Mucosa of descending colon (tissue), 3 donors: ENCODE results near the gene NR3C2. TPM values are rescaled to one million over a fixed set of nuclear protein-coding genes. Genes with fewer than 3 reads are reported as not detected.
"Not testable (repeated sequence)": the region's sequence is repeated elsewhere in the genome, so short reads cannot be mapped to it uniquely, and the experiment has no call there.

Experiments used
- ATAC-seq: fragments of 200-7000 bp; cut with Tn5 transposase; one replicate; pipeline ENCODE4 v1.9.1; 2020; ENCODE audit warnings: mild to moderate bottlenecking, moderate library complexity
- DNase-seq, 3 donors: peaks; one replicate each; pipeline ENCODE4 v3.0.0-alpha.2; 2020
- H3K36me3 ChIP-seq: fragments of 200-600 bp; one replicate; pipeline ENCODE4 v1.8.0; 2021; ENCODE audit warnings: low read depth, mild to moderate bottlenecking
- H3K4me1 ChIP-seq: fragments of 200-600 bp; one replicate; pipeline ENCODE4 v1.8.0; 2021; ENCODE audit warnings: low read depth, mild to moderate bottlenecking
- H3K4me3 ChIP-seq: fragments of 200-600 bp; one replicate; pipeline ENCODE4 v1.8.0; 2021; ENCODE audit warnings: mild to moderate bottlenecking
- H3K9me3 ChIP-seq: fragments of 200-600 bp; one replicate; pipeline ENCODE4 v1.8.0; 2021; ENCODE audit warnings: mild to moderate bottlenecking
- CTCF ChIP-seq: fragments of 200-600 bp; IDR thresholded peaks from one replicate; pipeline ENCODE4 v1.8.0; 2022; ENCODE audit warnings: antibody characterized with exemption, mild to moderate bottlenecking
- intact Hi-C, 2 donors: fragments of 100-400 bp; cut with DNase I in 1 of 2; cut with micrococcal nuclease in 1 of 2; formaldehyde crosslinking; loops; one replicate each; pipeline versions ENCODE4 v1.11.0 to v1.11.1; 2022; cut with DNase I, micrococcal nuclease
- total RNA-seq, 3 donors: library from RNA; stranded (reverse); fragmentation: NEBNext Ultra II Directional in 2 of 3; extraction: Animal tissue kit (Norgen Biotek cat#: 25700) in 2 of 3; gene quantifications; one replicate each; pipeline versions ENCODE4 v1.2.1 to v1.2.4, GENCODE V29; 2021 to 2023
- donor health status: DM: no; HTN: no; CAD: no; lungs with moderate emphysema.
- donor health status: DM: no; HTN: no; CAD: no.
- donor health status: DM: no; HTN: yes; CAD: no.

NR3C2 gene
- total RNA-seq, 3 donors from 2014 or later, result 86.5 to 205 (median 108) TPM

GRCh38 chr4:148333265-148333664, 108.9 kb downstream of the NR3C2 start:
- intact Hi-C loops, result no loop called here
- Histone ChIP-seq H3K9me3 (no peaks in the 10 kb centered on the region), H3K4me1 (no peaks in the 10 kb centered on the region), H3K36me3 (no peaks in the 10 kb centered on the region), H3K4me3 (no peak overlapping the region)
- DNase-seq (no peak), ATAC-seq (no peak)
- TF ChIP-seq CTCF, result no peak

- DNase-seq, result no peak
Observed at GRCh38 chr4:148332486-148332885, 109.7 kb downstream of the NR3C2 start.

GRCh38 chr4:148330724-148331123, 111.5 kb downstream of the NR3C2 start:
- ATAC-seq, result peak; percentile 71
- DNase-seq, result no peak

More at GRCh38 chr4:148332486-148332885, 109.7 kb downstream of the NR3C2 start:
- ATAC-seq, result no peak
- no peak for TF ChIP-seq CTCF
- intact Hi-C loops, result no loop called here
- Histone ChIP-seq H3K4me1 (no peaks in the 10 kb centered on the region), H3K4me3 (no peak overlapping the region), H3K36me3 (no peaks in the 10 kb centered on the region), H3K9me3 (no peaks in the 10 kb centered on the region)

GRCh38 chr4:148330161-148330560, 112.1 kb downstream of the NR3C2 start:
- H3K36me3 ChIP-seq, result no peaks in the 10 kb centered on the region
- DNase-seq (no peak), ATAC-seq (no peak)
- H3K4me1 ChIP-seq, result no peaks in the 10 kb centered on the region
- H3K4me3 ChIP-seq, result no peak overlapping the region
- no peaks in the 10 kb centered on the region for H3K9me3 ChIP-seq
- TF ChIP-seq CTCF, result no peak
- intact Hi-C loops, result no loop called here

More at GRCh38 chr4:148330724-148331123, 111.5 kb downstream of the NR3C2 start:
- H3K4me3 ChIP-seq, result no peak overlapping the region
- H3K36me3 ChIP-seq, result no peaks in the 10 kb centered on the region
- H3K9me3 ChIP-seq, result no peaks in the 10 kb centered on the region
- intact Hi-C loops, result no loop called here
- no peaks in the 10 kb centered on the region for H3K4me1 ChIP-seq
- TF ChIP-seq CTCF, result no peak

GRCh38 chr4:148329751-148330150, 112.5 kb downstream of the NR3C2 start:
- no peak for TF ChIP-seq CTCF
- Histone ChIP-seq H3K36me3 (no peaks in the 10 kb centered on the region), H3K9me3 (no peaks in the 10 kb centered on the region), H3K4me1 (no peaks in the 10 kb centered on the region), H3K4me3 (no peak overlapping the region)
- ATAC-seq (no peak), DNase-seq (no peak)
- intact Hi-C loops, result no loop called here

- no peaks in the 10 kb centered on the region for H3K9me3 ChIP-seq
- TF ChIP-seq CTCF, result no peak
- H3K4me1 ChIP-seq, result no peaks in the 10 kb centered on the region
- peak; percentile 9 for ATAC-seq
- no peak for DNase-seq
- no peaks in the 10 kb centered on the region for H3K36me3 ChIP-seq
- intact Hi-C loops, result no loop called here
- no peak overlapping the region for H3K4me3 ChIP-seq
Observed at GRCh38 chr4:148327683-148328082, 114.5 kb downstream of the NR3C2 start.

GRCh38 chr4:148323316-148323715, 118.9 kb downstream of the NR3C2 start:
- H3K4me1 ChIP-seq, ATAC-seq, intact Hi-C loops, H3K4me3 ChIP-seq, H3K36me3 ChIP-seq, H3K9me3 ChIP-seq: not testable (repeated sequence)
- peak in 1 of 3 donors; percentile 23 for DNase-seq
